ENCODE data around the gene LDAH.
"Not testable (repeated sequence)": the region's sequence is repeated elsewhere in the genome, so short reads cannot be mapped to it uniquely, and the experiment has no call there.

The LDAH gene

GRCh38 chr2:20793944-20794343 is 29.0 kb downstream of the LDAH start:
- in situ Hi-C loops (cut with MboI; ENCODE audit: low sequenced_read_pairs) = not testable (repeated sequence)

- in situ Hi-C loops (cut with MboI; ENCODE audit: low sequenced_read_pairs) = no loop called here
Measured at GRCh38 chr2:20781656-20782265, 41.1 kb downstream of the LDAH start.

- in situ Hi-C loops (cut with MboI; ENCODE audit: low sequenced_read_pairs) = no loop called here
Measured at GRCh38 chr2:20771299-20771698, 51.6 kb downstream of the LDAH start.

- in situ Hi-C loops (cut with MboI; ENCODE audit: low sequenced_read_pairs) = no loop called here
Measured at GRCh38 chr2:20766798-20767644, 55.9 kb downstream of the LDAH start.

- in situ Hi-C loops (cut with MboI; ENCODE audit: low sequenced_read_pairs) = no loop called here
Measured at GRCh38 chr2:20766213-20766612, 56.7 kb downstream of the LDAH start.

GRCh38 chr2:20762945-20763683 is 59.8 kb downstream of the LDAH start:
- in situ Hi-C loops (cut with MboI; ENCODE audit: low sequenced_read_pairs) = no loop called here

GRCh38 chr2:20759487-20759886 is 63.4 kb downstream of the LDAH start:
- in situ Hi-C loops (cut with MboI; ENCODE audit: low sequenced_read_pairs) = no loop called here

GRCh38 chr2:20758997-20759396 is 63.9 kb downstream of the LDAH start:
- in situ Hi-C loops (cut with MboI; ENCODE audit: low sequenced_read_pairs) = no loop called here

- in situ Hi-C loops (cut with MboI; ENCODE audit: low sequenced_read_pairs) = no loop called here
Measured at GRCh38 chr2:20757405-20758090, 65.4 kb downstream of the LDAH start.

GRCh38 chr2:20755132-20755800 is 67.6 kb downstream of the LDAH start:
- in situ Hi-C loops (cut with MboI; ENCODE audit: low sequenced_read_pairs) = no loop called here

- in situ Hi-C loops (cut with MboI; ENCODE audit: low sequenced_read_pairs) = no loop called here
Measured at GRCh38 chr2:20752293-20752692, 70.6 kb downstream of the LDAH start.

- in situ Hi-C loops (cut with MboI; ENCODE audit: low sequenced_read_pairs) = no loop called here
Measured at GRCh38 chr2:20747317-20747716, 75.6 kb downstream of the LDAH start.

GRCh38 chr2:20745924-20746555 is 76.9 kb downstream of the LDAH start:
- in situ Hi-C loops (cut with MboI; ENCODE audit: low sequenced_read_pairs) = no loop called here

- in situ Hi-C loops (cut with MboI; ENCODE audit: low sequenced_read_pairs) = no loop called here
Measured at GRCh38 chr2:20744366-20745335, 78.2 kb downstream of the LDAH start.

- in situ Hi-C loops (cut with MboI; ENCODE audit: low sequenced_read_pairs) = no loop called here
Measured at GRCh38 chr2:20738772-20739171, 84.1 kb downstream of the LDAH start.

GRCh38 chr2:20737505-20737904 is 85.4 kb downstream of the LDAH start:
- in situ Hi-C loops (cut with MboI; ENCODE audit: low sequenced_read_pairs) = no loop called here

GRCh38 chr2:20728114-20728758 is 94.7 kb downstream of the LDAH start:
- in situ Hi-C loops (cut with MboI; ENCODE audit: low sequenced_read_pairs) = no loop called here

- in situ Hi-C loops (cut with MboI; ENCODE audit: low sequenced_read_pairs) = no loop called here
Measured at GRCh38 chr2:20726913-20727312, 96.0 kb downstream of the LDAH start.

- in situ Hi-C loops (cut with MboI; ENCODE audit: low sequenced_read_pairs) = no loop called here
Measured at GRCh38 chr2:20725782-20726181, 97.1 kb downstream of the LDAH start.
